SK-N-SH (cell line): ENCODE data around the gene FANCG.
A peak's percentile ranks its signal among the peaks of the same experiment; 100 is the strongest.

ENCODE experiments used
- CTCF ChIP-seq: fragments of 200-600 bp; sonication (generic); IDR thresholded peaks from 2 replicates; pipeline ENCODE4 v1.6.1; 2017; ENCODE audit warnings: antibody characterized with exemption, mild to moderate bottlenecking, moderate library complexity
- MXI1 ChIP-seq: IDR thresholded peaks from 2 replicates; pipeline ENCODE4 v1.6.1; 2012; ENCODE audit warnings: mild to moderate bottlenecking, low read depth, low read length, improper control_type of control experiment
- PBX3 ChIP-seq: IDR thresholded peaks from 2 replicates; pipeline ENCODE4; 2012
- TAF1 ChIP-seq: IDR thresholded peaks from 2 replicates; pipeline ENCODE4 v1.6.1; 2012; ENCODE audit warnings: low read depth, mild to moderate bottlenecking, low read length, moderate library complexity, borderline replicate concordance

GRCh38 chr9:35102769-35103659 lies 23.3 kb upstream of the FANCG start, which contains the start of gene STOML2:
- 0 out of 2 replicates have a peak, but pooled peaks have one; percentile 7 for TF ChIP-seq PBX3
- TF ChIP-seq CTCF, result no peak
- peak; percentile 92 for TF ChIP-seq TAF1
- TF ChIP-seq MXI1, result peak; percentile 90
